ENCODE data around the gene ABLIM2. TPM values are rescaled to one million over a fixed set of nuclear protein-coding genes. Genes with fewer than 3 reads are reported as not detected.

The ABLIM2 gene
- total RNA-seq, 1 experiment from 2014 or later = 6.1 TPM

- no peak for TF ChIP-seq CTCF (IDR thresholded peaks at IDR 0.05 in 2 of 3, conservative IDR thresholded peaks at IDR 0.05 in 1 of 3; ENCODE audit: borderline replicate concordance in 1 of 3, insufficient read depth in 1 of 3, low read depth in 2 of 3, low read length in 2 of 3)
Measured at GRCh38 chr4:8133897-8134563, 24.6 kb downstream of the ABLIM2 start (continued).

GRCh38 chr4:8132947-8133705 is 25.5 kb downstream of the ABLIM2 start:
- CTCF ChIA-PET = no interaction called here
- no peak overlapping the region for H3K4me3 ChIP-seq (replicated peaks in 1 of 2; ENCODE audit: low read depth in 1 of 2, low read length in 2 of 2)
- intact Hi-C loops (cut with micrococcal nuclease) = no loop called here
- TF ChIP-seq FOSL1 (IDR thresholded peaks at IDR 0.05; ENCODE audit: low read depth) (no peak), CEBPB (IDR thresholded peaks at IDR 0.05; ENCODE audit: low read depth) (no peak), JUND (IDR thresholded peaks at IDR 0.05) (no peak), ATF3 (IDR thresholded peaks at IDR 0.05) (no peak), MAX (IDR thresholded peaks at IDR 0.05) (no peak), SP1 (IDR thresholded peaks at IDR 0.05; ENCODE audit: low read depth) (no peak), CTCF (IDR thresholded peaks at IDR 0.05 in 2 of 3, conservative IDR thresholded peaks at IDR 0.05 in 1 of 3; ENCODE audit: borderline replicate concordance in 1 of 3, insufficient read depth in 1 of 3, low read depth in 2 of 3, low read length in 2 of 3) (no peak), YY1 (IDR thresholded peaks at IDR 0.05; ENCODE audit: extremely low read depth, insufficient replicate concordance, low read depth, low read length) (no peak), ELF1 (IDR thresholded peaks at IDR 0.05; ENCODE audit: borderline replicate concordance, low read depth) (no peak), CBX3 (IDR thresholded peaks at IDR 0.05; ENCODE audit: low read depth) (no peak), EZH2 (IDR thresholded peaks at IDR 0.05) (no peak), POLR2A (IDR thresholded peaks at IDR 0.05; ENCODE audit: borderline replicate concordance, extremely low read depth, insufficient read depth, insufficient read length) (no peak), REST (IDR thresholded peaks at IDR 0.05; ENCODE audit: low read depth) (no peak)

More at GRCh38 chr4:8132947-8133705, 25.5 kb downstream of the ABLIM2 start:
- H3K4me1 ChIP-seq (ENCODE audit: control insufficient read depth in 1 of 2, insufficient read depth in 2 of 2, low read length in 2 of 2) = peaks cover 0 to 9% of the 10 kb centered on the region in 2 experiments; a peak in 2 of 4 replicates
- BruUV-seq (replicated peaks) = no TSS peak
- no peaks in the 10 kb centered on the region for H3K79me2 ChIP-seq (ENCODE audit: insufficient read depth, low read length)
- ATAC-seq (no peak), DNase-seq (ENCODE audit: low read depth, low spot score) (no peak)
- POLR2A ChIA-PET = no interaction called here
- H2AFZ ChIP-seq (ENCODE audit: low read depth, low read length, poor library complexity, severe bottlenecking) = no peak overlapping the region
- H3K9me3 ChIP-seq (ENCODE audit: control insufficient read depth in 1 of 2, insufficient read depth in 1 of 2, low read depth in 1 of 2, low read length in 2 of 2) = no peaks in the 10 kb centered on the region
- H3K36me3 ChIP-seq (ENCODE audit: control insufficient read depth in 1 of 2, insufficient read depth in 2 of 2, low read length in 2 of 2) = no peaks in the 10 kb centered on the region
- H4K20me1 ChIP-seq (ENCODE audit: insufficient read depth) = no peaks in the 10 kb centered on the region
- no peaks in the 10 kb centered on the region for H3K27me3 ChIP-seq (ENCODE audit: insufficient read depth, low read length)
- no peak overlapping the region for H3K4me2 ChIP-seq (ENCODE audit: low read length)
- no peak overlapping the region for H3K9ac ChIP-seq (ENCODE audit: low read length)
- no peaks in the 10 kb centered on the region for H3K9me2 ChIP-seq (ENCODE audit: insufficient read depth)
- no peak overlapping the region for H3K27ac ChIP-seq (ENCODE audit: low read depth, low read length)
- RAD21 ChIA-PET (ENCODE audit: low non-redundant PET in 1 of 2, low total read pairs in 2 of 2, uncharacterized antibody in 2 of 2, unreplicated experiment in 2 of 2) = no interaction called here
